Thoracic aorta (tissue), 2 donors: ENCODE measurements around the gene DNAH7. TPM values are rescaled to one million over a fixed set of nuclear protein-coding genes. Genes with fewer than 3 reads are reported as not detected.

Experiments used
- ATAC-seq: fragments of 150-250 bp; one replicate; pipeline ENCODE4 v1.8.0; 2017; ENCODE audit warnings: low read depth; ENCODE audit not compliant: insufficient number of reproducible peaks, low FRiP score
- DNase-seq: peaks from one replicate; pipeline ENCODE4 v3.0.0-alpha.2; 2020; ENCODE audit warnings: low spot score
- H3K27ac ChIP-seq, 2 donors: fragments of 200-600 bp; sonication (generic); 1 replicate in 1 of 2; 2 replicates in 1 of 2; pipeline ENCODE4 v1.5.1; 2016; ENCODE audit warnings: mild to moderate bottlenecking in 2 of 2, moderate library complexity in 2 of 2
- H3K27me3 ChIP-seq: fragments of 200-600 bp; sonication (generic); replicated peaks from 2 replicates; pipeline ENCODE4 v1.6.0; 2016; ENCODE audit warnings: mild to moderate bottlenecking; ENCODE audit not compliant: insufficient read depth
- H3K36me3 ChIP-seq: fragments of 200-600 bp; sonication (generic); one replicate; pipeline ENCODE4 v1.5.1; 2016
- H3K4me1 ChIP-seq, 2 donors: fragments of 200-600 bp; sonication (generic); 1 replicate in 1 of 2; 2 replicates in 1 of 2; pipeline versions ENCODE4 v1.5.1 to v1.6.0; 2016; ENCODE audit warnings: low read depth in 2 of 2, mild to moderate bottlenecking in 1 of 2; ENCODE audit not compliant: control insufficient read depth in 1 of 2
- H3K4me3 ChIP-seq: fragments of 200-600 bp; sonication (generic); 2 replicates; pipeline ENCODE4 v1.5.1; 2016; ENCODE audit warnings: mild to moderate bottlenecking
- H3K9me3 ChIP-seq: fragments of 200-600 bp; sonication (generic); 2 replicates; pipeline ENCODE4 v1.5.1; 2016
- CTCF ChIP-seq: fragments of 200-600 bp; sonication (generic); IDR thresholded peaks from one replicate; pipeline ENCODE4 v1.5.1; 2019; ENCODE audit warnings: antibody characterized with exemption
- total RNA-seq, 2 donors: library from RNA; depleted of rRNA; stranded (reverse); fragments of >200 nt; gene quantifications; one replicate each; pipeline versions ENCODE4 v1.1.0 to v1.2.3, GENCODE V29; 2016

The DNAH7 gene
- total RNA-seq, 2 donors from 2014 or later: 0.68 to 2.0 TPM

GRCh38 chr2:195848119-195848899 is 220.3 kb downstream of the DNAH7 start:
- no peak for TF ChIP-seq CTCF
- ATAC-seq (no peak), DNase-seq (no peak)
- Histone ChIP-seq H3K36me3 (no peaks in the 10 kb centered on the region), H3K27me3 (no peaks in the 10 kb centered on the region), H3K4me3 (no peak overlapping the region), H3K27ac (no peak overlapping the region), H3K4me1 (no peaks in the 10 kb centered on the region), H3K9me3 (no peaks in the 10 kb centered on the region)

GRCh38 chr2:195842932-195843331 is 225.7 kb downstream of the DNAH7 start:
- Histone ChIP-seq H3K27me3 (no peaks in the 10 kb centered on the region), H3K4me1 (no peaks in the 10 kb centered on the region), H3K27ac (no peak overlapping the region), H3K36me3 (no peaks in the 10 kb centered on the region), H3K9me3 (no peaks in the 10 kb centered on the region), H3K4me3 (no peak overlapping the region)
- ATAC-seq: no peak
- DNase-seq: no peak
- no peak for TF ChIP-seq CTCF

- no peak for ATAC-seq
- Histone ChIP-seq H3K9me3 (no peaks in the 10 kb centered on the region), H3K27ac (no peak overlapping the region), H3K4me3 (no peak overlapping the region), H3K36me3 (no peaks in the 10 kb centered on the region), H3K4me1 (no peaks in the 10 kb centered on the region), H3K27me3 (no peaks in the 10 kb centered on the region)
- no peak for TF ChIP-seq CTCF
- DNase-seq: no peak
Measured at GRCh38 chr2:195838002-195838401, 230.6 kb downstream of the DNAH7 start.

- DNase-seq (no peak), ATAC-seq (no peak)
- Histone ChIP-seq H3K36me3 (no peaks in the 10 kb centered on the region), H3K9me3 (no peaks in the 10 kb centered on the region), H3K4me1 (no peaks in the 10 kb centered on the region), H3K27ac (no peak overlapping the region), H3K27me3 (no peaks in the 10 kb centered on the region), H3K4me3 (no peak overlapping the region)
- no peak for TF ChIP-seq CTCF
Measured at GRCh38 chr2:195836002-195836401, 232.6 kb downstream of the DNAH7 start.

- H3K4me1 ChIP-seq: no peaks in the 10 kb centered on the region
- no peak for ATAC-seq
- no peak for TF ChIP-seq CTCF
- H3K9me3 ChIP-seq: no peaks in the 10 kb centered on the region
- H3K4me3 ChIP-seq: no peak overlapping the region
- no peak for DNase-seq
- H3K27ac ChIP-seq: no peak overlapping the region
- no peaks in the 10 kb centered on the region for H3K27me3 ChIP-seq
- no peaks in the 10 kb centered on the region for H3K36me3 ChIP-seq
Measured at GRCh38 chr2:195834836-195835235, 233.8 kb downstream of the DNAH7 start.
